GM12864 (cell line): ENCODE results near the gene UQCC5.

Experiments used
- DNase-seq: peaks from one replicate; pipeline ENCODE4 v3.0.0-alpha.2; 2011; ENCODE audit warnings: low read depth
- H3K4me3 ChIP-seq: 2 replicates; pipeline ENCODE4 v1.5.1; 2011; ENCODE audit warnings: mild to moderate bottlenecking, low read depth, low read length, control low read depth
- TF ChIP-seq, protein P1 (sequence below): IDR thresholded peaks from 2 replicates; pipeline ENCODE4 v1.5.1; 2011; ENCODE audit warnings: low read depth, mild to moderate bottlenecking, moderate library complexity, low read length, control low read depth, inconsistent platforms; ENCODE audit errors: missing control alignments

The UQCC5 gene

DNA sequence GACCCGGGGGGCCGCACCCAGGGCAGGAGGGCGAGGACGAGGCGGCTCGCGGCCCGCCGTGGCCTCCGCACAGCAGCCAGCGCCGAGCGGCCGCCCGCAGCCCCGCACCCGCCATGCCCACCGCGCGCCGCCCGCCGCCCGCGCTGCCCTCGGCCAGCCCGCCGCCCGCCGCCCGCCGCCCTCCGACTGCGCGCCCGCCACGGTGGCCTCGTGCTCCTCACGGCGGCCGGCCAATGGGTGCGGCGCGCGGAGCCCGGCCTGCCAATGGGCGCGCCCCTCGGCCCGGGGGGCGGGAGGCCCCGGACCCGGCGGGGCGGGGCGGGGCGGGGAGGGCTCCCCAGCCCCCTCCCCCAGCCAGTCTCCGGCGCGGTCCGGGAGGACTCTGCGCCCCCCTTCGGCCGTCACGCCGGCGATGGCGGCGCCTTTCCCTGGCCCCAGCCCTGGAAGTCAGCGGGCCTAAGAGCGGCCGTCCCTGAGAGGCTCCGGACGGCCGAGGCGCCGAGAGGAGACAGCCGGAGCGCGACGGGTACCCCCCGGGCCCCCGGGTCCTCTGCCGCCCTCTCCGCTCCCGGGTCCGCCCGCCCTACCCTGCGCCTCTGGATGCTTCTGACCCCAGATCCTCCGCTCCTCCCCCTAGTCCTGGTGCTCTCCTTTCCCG is 2.7 kb upstream of the UQCC5 start, which contains the start of gene NT5DC2:
Gene NT5DC2, minus strand, starts transcription at position 235 of the 658 bp plus-strand sequence. Its CDS starts 120 bp downstream, at position 115.
- no peak for DNase-seq
- peak within 1 kb of the TSS; percentile 84 for H3K4me3 ChIP-seq
- TF ChIP-seq, protein P1, sequence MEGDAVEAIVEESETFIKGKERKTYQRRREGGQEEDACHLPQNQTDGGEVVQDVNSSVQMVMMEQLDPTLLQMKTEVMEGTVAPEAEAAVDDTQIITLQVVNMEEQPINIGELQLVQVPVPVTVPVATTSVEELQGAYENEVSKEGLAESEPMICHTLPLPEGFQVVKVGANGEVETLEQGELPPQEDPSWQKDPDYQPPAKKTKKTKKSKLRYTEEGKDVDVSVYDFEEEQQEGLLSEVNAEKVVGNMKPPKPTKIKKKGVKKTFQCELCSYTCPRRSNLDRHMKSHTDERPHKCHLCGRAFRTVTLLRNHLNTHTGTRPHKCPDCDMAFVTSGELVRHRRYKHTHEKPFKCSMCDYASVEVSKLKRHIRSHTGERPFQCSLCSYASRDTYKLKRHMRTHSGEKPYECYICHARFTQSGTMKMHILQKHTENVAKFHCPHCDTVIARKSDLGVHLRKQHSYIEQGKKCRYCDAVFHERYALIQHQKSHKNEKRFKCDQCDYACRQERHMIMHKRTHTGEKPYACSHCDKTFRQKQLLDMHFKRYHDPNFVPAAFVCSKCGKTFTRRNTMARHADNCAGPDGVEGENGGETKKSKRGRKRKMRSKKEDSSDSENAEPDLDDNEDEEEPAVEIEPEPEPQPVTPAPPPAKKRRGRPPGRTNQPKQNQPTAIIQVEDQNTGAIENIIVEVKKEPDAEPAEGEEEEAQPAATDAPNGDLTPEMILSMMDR, result no peak

DNA sequence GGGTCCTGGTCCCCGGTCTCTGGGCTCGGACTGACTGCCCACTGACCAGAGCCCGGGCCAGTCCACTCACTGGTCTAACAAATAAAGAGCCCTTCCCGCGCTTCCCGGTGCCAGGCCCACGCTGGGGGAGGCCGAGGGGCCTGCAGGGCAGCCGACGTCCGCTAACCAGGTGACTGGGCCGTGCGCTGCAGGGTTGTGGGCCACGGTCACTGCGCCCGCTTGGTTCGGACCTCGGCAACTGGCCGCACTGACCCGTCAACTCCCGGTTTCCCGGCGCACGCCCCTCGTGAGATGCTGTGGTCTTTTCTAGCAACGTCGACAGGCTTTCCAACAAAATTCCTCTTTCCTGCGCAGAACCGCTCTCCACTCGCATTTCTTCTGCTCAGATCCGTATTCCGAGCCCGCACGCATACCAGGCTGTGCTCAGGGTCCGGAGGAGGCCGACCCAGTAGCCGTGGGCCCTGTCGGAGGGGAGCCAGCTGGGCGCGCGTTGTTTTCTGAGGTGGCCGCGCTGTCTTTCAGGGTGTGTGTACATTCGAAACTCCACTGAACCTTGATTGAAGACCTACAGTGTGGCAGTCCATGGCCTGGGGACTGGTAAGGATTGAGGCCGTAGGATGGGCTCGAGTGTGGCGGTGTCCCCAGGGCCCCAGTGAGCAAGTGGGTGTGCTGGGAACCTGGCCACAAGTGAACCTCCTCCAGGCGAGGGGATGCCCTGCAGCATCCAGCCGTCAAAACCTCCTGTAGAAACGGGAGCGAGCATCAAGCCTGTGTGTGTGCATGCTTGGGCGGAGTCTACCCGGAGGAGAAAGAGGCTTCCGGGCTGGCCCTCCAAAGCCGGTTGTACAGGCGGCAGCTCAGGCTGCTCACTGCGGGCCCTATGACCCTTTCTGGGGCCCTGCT is 1.9 kb upstream of the UQCC5 start:
- DNase-seq, result no peak
- TF ChIP-seq, protein P1, result no peak
- peak overlapping the region; percentile 68 for H3K4me3 ChIP-seq

DNA sequence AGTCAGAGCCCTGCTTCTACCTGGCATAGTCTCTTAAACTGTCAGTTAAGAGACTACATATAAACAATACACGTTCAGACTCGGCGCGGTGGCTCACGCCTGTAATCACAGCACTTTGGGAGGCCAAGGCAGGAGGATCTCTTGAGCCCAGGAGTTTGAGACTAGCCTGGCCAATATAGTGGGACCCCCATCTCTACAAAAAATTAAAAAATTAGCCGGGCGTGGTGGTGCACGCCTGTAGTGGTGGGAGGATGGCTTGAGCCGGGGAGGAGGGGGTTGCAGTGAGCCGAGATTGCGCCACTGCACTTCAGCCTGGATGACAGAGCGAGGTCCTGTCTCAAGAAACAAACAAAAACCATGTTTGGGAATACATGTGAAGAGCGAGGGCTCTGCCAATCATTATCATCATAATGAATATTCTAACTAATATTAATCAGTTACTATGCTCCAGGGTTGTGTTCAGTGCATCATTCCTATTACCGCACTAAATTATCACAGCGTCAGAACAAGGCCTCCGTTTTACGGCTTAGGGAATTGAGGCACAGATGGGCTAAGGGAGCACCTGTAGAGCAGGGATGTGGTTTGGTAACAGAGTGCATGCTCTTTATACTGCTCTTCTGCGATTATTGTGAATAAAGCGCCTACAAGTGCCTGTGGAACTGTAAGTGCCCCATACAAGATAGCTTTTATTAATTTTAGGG is 844 bp upstream of the UQCC5 start:
- no peak overlapping the region; the same call in 1 of the 2 replicates for H3K4me3 ChIP-seq
- TF ChIP-seq, protein P1, result no peak
- no peak for DNase-seq

DNA sequence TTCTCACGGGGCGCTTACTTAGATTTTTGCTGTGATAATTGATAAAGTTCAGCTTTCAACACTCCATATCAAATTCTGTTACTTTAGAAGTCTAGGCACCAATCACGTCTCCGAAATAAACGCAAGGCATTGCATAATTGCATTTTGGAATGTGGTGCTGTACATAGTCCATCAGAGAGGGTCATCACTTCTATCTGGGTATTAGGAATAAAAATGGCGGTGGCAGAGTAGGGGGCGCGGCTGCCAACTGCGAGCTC is 365 bp upstream of the UQCC5 start:
- H3K4me3 ChIP-seq, result no peak overlapping the region; the same call in 1 of the 2 replicates
- TF ChIP-seq, protein P1, result no peak
- DNase-seq, result no peak

DNA sequence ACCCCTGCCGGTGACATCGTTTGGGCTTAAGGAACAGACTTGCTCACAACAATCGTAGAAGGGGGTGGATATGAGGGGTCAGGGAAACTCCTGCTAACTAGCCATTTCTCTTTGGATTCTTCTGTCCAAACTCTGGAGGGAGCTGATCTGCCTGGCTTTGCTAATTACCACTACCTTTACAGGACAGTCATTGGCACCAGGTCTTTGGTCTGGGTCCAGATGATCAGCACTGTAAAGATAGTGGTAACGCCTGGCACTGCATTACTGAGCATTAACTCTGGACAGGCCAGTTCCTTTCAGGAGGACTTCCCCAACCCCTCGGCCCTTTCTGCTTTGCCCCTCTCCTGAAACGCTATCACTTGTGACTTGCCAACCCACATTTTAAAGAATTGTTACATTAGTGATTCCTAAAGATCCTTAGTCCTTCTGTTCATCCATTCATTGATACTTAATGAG is 788 bp downstream of the UQCC5 start:
- no peak for DNase-seq
- H3K4me3 ChIP-seq, result peak overlapping the region; percentile 67
- TF ChIP-seq, protein P1, result peak; percentile 4

DNA sequence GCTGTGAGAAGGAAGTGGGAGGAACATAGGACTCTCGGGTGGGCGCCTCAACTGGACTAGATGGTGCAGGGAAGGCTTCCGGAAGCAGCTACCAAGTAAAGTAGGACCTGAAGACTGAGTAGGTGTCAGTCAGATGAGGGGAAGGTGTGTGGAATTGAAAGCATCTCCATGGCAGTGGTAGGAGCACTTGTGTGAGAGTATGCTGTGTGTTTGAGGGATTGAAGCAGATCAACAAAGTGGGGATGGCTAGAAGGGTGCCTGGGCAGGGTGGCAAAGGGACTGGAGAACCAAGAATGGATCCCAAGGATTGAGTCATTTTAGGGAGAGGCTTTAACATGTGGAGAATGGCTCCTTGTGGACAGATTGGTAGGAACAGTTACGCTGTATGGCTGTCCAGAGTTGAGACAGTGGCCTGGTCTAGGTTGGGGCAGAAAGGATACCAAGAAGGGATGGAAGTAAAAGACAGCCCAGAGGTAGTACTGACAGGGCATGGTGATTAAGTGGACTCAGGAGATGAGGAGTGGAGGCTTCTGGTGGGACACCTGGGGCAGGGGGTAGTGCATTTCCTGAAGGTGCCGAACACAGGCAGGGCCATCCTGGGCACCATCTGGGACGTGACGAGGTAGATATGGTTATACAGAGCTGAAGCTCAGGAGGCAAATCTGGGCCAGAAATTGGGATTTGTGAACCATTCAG is 1.5 kb downstream of the UQCC5 start:
- DNase-seq, result no peak
- H3K4me3 ChIP-seq, result peak overlapping the region; percentile 67
- TF ChIP-seq, protein P1, result no peak
